Panc1 (cell line): ENCODE measurements around the gene TPBG.

ENCODE experiments used
- POLR2AphosphoS5 ChIP-seq: IDR thresholded peaks from 2 replicates; pipeline ENCODE4 v1.6.1; 2012; ENCODE audit warnings: mild to moderate bottlenecking, low read depth, low read length, moderate library complexity
- SIN3A ChIP-seq: IDR thresholded peaks from 2 replicates; pipeline ENCODE4 v1.6.1; 2012; ENCODE audit warnings: low read depth, mild to moderate bottlenecking, low read length, moderate library complexity, borderline replicate concordance; ENCODE audit not compliant: insufficient read depth
- TCF7L2 ChIP-seq: IDR thresholded peaks from 2 replicates; pipeline ENCODE4 v1.6.1; 2011; ENCODE audit warnings: mild to moderate bottlenecking, low read depth, low read length, inconsistent platforms
- TF ChIP-seq, protein P1 (sequence below): fragments of 450-650 bp; IDR thresholded peaks from 2 replicates; pipeline ENCODE4 v1.5.1; 2017; ENCODE audit warnings: mild to moderate bottlenecking
- TF ChIP-seq, protein P2 (sequence below), 2 experiments: IDR thresholded peaks; 2 replicates each; pipeline ENCODE4 v1.6.1; 2011 to 2012; ENCODE audit warnings: low read depth in 2 of 2, control low read depth in 1 of 2, low read length in 1 of 2, mild to moderate bottlenecking in 1 of 2, moderate library complexity in 1 of 2; ENCODE audit not compliant: insufficient read depth in 1 of 2

DNA sequence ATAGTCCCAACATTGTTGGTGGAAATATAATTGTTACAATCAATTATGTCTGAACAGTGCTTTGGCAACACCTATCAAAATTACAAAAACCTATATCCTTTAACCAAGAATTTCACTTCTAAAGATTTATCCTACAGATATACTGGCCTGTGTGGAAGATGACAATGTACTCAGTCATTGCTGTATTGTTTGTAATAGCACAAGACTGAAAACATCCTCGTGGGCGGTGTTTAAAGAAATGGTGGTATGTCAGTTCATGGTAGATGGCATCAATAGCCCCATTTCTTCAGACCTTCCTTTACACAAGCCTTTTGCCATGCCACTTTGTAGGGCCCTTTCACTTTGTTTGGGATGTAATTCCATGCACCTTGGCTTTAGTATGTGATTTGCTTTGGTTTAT is 9.8 kb upstream of the TPBG start:
- TF ChIP-seq, protein P1, sequence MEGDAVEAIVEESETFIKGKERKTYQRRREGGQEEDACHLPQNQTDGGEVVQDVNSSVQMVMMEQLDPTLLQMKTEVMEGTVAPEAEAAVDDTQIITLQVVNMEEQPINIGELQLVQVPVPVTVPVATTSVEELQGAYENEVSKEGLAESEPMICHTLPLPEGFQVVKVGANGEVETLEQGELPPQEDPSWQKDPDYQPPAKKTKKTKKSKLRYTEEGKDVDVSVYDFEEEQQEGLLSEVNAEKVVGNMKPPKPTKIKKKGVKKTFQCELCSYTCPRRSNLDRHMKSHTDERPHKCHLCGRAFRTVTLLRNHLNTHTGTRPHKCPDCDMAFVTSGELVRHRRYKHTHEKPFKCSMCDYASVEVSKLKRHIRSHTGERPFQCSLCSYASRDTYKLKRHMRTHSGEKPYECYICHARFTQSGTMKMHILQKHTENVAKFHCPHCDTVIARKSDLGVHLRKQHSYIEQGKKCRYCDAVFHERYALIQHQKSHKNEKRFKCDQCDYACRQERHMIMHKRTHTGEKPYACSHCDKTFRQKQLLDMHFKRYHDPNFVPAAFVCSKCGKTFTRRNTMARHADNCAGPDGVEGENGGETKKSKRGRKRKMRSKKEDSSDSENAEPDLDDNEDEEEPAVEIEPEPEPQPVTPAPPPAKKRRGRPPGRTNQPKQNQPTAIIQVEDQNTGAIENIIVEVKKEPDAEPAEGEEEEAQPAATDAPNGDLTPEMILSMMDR = no peak
- TF ChIP-seq POLR2AphosphoS5 (no peak), TCF7L2 (no peak), SIN3A (no peak)
- TF ChIP-seq, protein P2, sequence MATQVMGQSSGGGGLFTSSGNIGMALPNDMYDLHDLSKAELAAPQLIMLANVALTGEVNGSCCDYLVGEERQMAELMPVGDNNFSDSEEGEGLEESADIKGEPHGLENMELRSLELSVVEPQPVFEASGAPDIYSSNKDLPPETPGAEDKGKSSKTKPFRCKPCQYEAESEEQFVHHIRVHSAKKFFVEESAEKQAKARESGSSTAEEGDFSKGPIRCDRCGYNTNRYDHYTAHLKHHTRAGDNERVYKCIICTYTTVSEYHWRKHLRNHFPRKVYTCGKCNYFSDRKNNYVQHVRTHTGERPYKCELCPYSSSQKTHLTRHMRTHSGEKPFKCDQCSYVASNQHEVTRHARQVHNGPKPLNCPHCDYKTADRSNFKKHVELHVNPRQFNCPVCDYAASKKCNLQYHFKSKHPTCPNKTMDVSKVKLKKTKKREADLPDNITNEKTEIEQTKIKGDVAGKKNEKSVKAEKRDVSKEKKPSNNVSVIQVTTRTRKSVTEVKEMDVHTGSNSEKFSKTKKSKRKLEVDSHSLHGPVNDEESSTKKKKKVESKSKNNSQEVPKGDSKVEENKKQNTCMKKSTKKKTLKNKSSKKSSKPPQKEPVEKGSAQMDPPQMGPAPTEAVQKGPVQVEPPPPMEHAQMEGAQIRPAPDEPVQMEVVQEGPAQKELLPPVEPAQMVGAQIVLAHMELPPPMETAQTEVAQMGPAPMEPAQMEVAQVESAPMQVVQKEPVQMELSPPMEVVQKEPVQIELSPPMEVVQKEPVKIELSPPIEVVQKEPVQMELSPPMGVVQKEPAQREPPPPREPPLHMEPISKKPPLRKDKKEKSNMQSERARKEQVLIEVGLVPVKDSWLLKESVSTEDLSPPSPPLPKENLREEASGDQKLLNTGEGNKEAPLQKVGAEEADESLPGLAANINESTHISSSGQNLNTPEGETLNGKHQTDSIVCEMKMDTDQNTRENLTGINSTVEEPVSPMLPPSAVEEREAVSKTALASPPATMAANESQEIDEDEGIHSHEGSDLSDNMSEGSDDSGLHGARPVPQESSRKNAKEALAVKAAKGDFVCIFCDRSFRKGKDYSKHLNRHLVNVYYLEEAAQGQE (IDR thresholded peaks at IDR 0.05; ENCODE audit: insufficient read depth in 1 of 2, low read depth in 2 of 2, low read length in 1 of 2) = no peak
